HepG2 (cell line): ENCODE measurements around the gene GNRHR. TPM values are rescaled to one million over a fixed set of nuclear protein-coding genes. Genes with fewer than 3 reads are reported as not detected.
A peak's percentile ranks its signal among the peaks of the same experiment; 100 is the strongest.

Experiments used
- ATAC-seq: fragments of 200-7000 bp; cut with Tn5 transposase; 3 replicates; pipeline ENCODE4 v1.9.1; 2020; ENCODE audit warnings: mild to moderate bottlenecking, moderate library complexity
- BruUV-seq: library from RNA; stranded (reverse); fragments of 400-500 nt; replicated peaks from 2 replicates; lab custom pipeline; 2021; lab: Mats Ljungman, UMichigan
- CTCF ChIA-PET: fragments of 300-600 bp; formaldehyde crosslinking; extraction: SDS; loops from one replicate; lab custom pipeline; 2021; ENCODE audit warnings: low total read pairs, inconsistent platforms, low intra/inter-chr PET ratio; lab: Yijun Ruan, JAX
- POLR2A ChIA-PET: fragments of 350-600 bp; sonication (Branson Sonifier 250); formaldehyde crosslinking; loops from one replicate; lab custom pipeline; 2020; ENCODE audit warnings: antibody characterized with exemption, inconsistent platforms; lab: Yijun Ruan, JAX
- DNase-seq: peaks from one replicate; pipeline ENCODE4 v3.0.0-alpha.2; 2015; ENCODE audit warnings: low spot score
- FAIRE-seq: peaks from 3 replicates; lab custom pipeline; 2011; peaks lifted over from hg19 to GRCh38; lab: Jason Lieb, UNC
- H2AFZ ChIP-seq: one replicate; pipeline ENCODE4 v1.6.1; 2011; ENCODE audit warnings: low read length, inconsistent platforms
- H3K27ac ChIP-seq: fragments of 300-600 bp; 3 replicates; pipeline ENCODE4 v1.8.0; 2011; ENCODE audit warnings: mixed run types, mild to moderate bottlenecking, mixed read lengths, low read length, inconsistent platforms; ENCODE audit not compliant: insufficient read depth; ENCODE audit errors: extremely low read length
- H3K27me3 ChIP-seq, 2 experiments: fragments of 200-600 bp in 1 of 2; 2 replicates in 1 of 2; 3 replicates in 1 of 2; pipeline versions ENCODE4 v1.6.0 to v1.8.0; 2011; ENCODE audit warnings: low read length in 2 of 2, mild to moderate bottlenecking in 2 of 2, moderate library complexity in 2 of 2, inconsistent platforms in 1 of 2; ENCODE audit not compliant: insufficient read depth in 2 of 2, control insufficient read depth in 1 of 2
- H3K36me3 ChIP-seq, 2 experiments: fragments of 200-600 bp in 1 of 2; replicated peaks in 1 of 2; 2 replicates in 1 of 2; 3 replicates in 1 of 2; pipeline versions ENCODE4 v1.5.1 to v1.8.0; 2011; ENCODE audit warnings: low read length in 2 of 2, inconsistent platforms in 1 of 2; ENCODE audit not compliant: insufficient read depth in 2 of 2, control insufficient read depth in 1 of 2
- H3K4me1 ChIP-seq: 2 replicates; pipeline ENCODE4 v1.5.1; 2012; ENCODE audit warnings: low read length, inconsistent platforms; ENCODE audit not compliant: insufficient read depth
- H3K4me2 ChIP-seq: 2 replicates; pipeline ENCODE4 v1.6.0; 2011; ENCODE audit warnings: low read depth, low read length, inconsistent platforms
- H3K4me3 ChIP-seq, 3 experiments: fragments of 200-600 bp in 1 of 3; sonication (generic), shearing (Covaris generic) in 1 of 3; replicated peaks in 1 of 3; 2 replicates each; pipeline ENCODE4 v1.5.1; 2011 to 2016; ENCODE audit warnings: low read length in 3 of 3, inconsistent platforms in 2 of 3, low read depth in 2 of 3, mild to moderate bottlenecking in 2 of 3, control low read depth in 1 of 3, mixed read lengths in 1 of 3; ENCODE audit not compliant: insufficient read depth in 1 of 3
- H3K79me2 ChIP-seq: one replicate; pipeline ENCODE4 v1.6.1; 2011; ENCODE audit warnings: low read length, inconsistent platforms; ENCODE audit not compliant: insufficient read depth
- H3K9ac ChIP-seq: 2 replicates; pipeline ENCODE4 v1.6.0; 2011; ENCODE audit warnings: mild to moderate bottlenecking, low read depth, low read length, inconsistent platforms; ENCODE audit not compliant: insufficient read depth
- H3K9me3 ChIP-seq: 2 replicates; pipeline ENCODE4 v1.5.1; 2012; ENCODE audit warnings: mild to moderate bottlenecking, low read length
- H4K20me1 ChIP-seq: 2 replicates; pipeline ENCODE4 v1.6.0; 2011; ENCODE audit warnings: inconsistent platforms, mild to moderate bottlenecking, low read length, moderate library complexity; ENCODE audit not compliant: insufficient read depth
- FOXO4 ChIP-seq: sonication (generic); formaldehyde crosslinking; conservative IDR thresholded peaks from 2 replicates; pipeline ENCODE4 v1.8.1; 2023; ENCODE audit warnings: missing genetic modification reagents
- PRDM15 ChIP-seq: sonication (generic); formaldehyde crosslinking; IDR thresholded peaks from 2 replicates; pipeline ENCODE4 v1.4.0; 2020; ENCODE audit warnings: missing genetic modification reagents
- SKIL ChIP-seq: sonication (generic); formaldehyde crosslinking; IDR thresholded peaks from 2 replicates; pipeline ENCODE4 v1.8.0; 2022; ENCODE audit warnings: missing genetic modification reagents, mild to moderate bottlenecking, moderate library complexity, borderline replicate concordance
- ZNF263 ChIP-seq: sonication (generic); formaldehyde crosslinking; IDR thresholded peaks from 2 replicates; pipeline ENCODE4 v1.4.0; 2020; ENCODE audit warnings: missing genetic modification reagents
- ZNF276 ChIP-seq: sonication (generic); formaldehyde crosslinking; IDR thresholded peaks from 2 replicates; pipeline ENCODE4 v1.4.0; 2020; ENCODE audit warnings: mild to moderate bottlenecking, low read depth, missing genetic modification reagents
- WGBS: methylation state at CpG from one replicate; pipeline ENCODE4 v1.1.6; 2017; ENCODE audit warnings: low lambda C conversion rate; 5-methylcytosine and 5-hydroxymethylcytosine counted together
- in situ Hi-C: cut with HindIII; loops from 2 replicates; pipeline ENCODE4 v1.10.0; 2017; ENCODE audit warnings: low pct_unique_long_range_greater_than_20kb; ENCODE audit not compliant: extremely low pct_ligation_motif_present
- intact Hi-C: fragments of 100-400 bp; cut with micrococcal nuclease; formaldehyde crosslinking; loops from one replicate; pipeline ENCODE4 v1.10.0; 2022; ENCODE audit not compliant: unreplicated experiment
- polyA plus RNA-seq, 8 experiments: library from polyadenylated mRNA; depleted of rRNA in 3 of 8; stranded (reverse) in 7 of 8; unstranded in 1 of 8; fragments of >200 nt; fragmentation: Illumina TruSeq in 4 of 8; extraction: Trizol in 4 of 8; gene quantifications; 2 replicates each; pipeline versions ENCODE4 v1.2.1 to v1.2.3, GENCODE V29; 2011 to 2016; ENCODE audit warnings: low read depth in 4 of 8, missing spikeins in 1 of 8, mixed read lengths in 1 of 8; ENCODE audit not compliant: insufficient read depth in 1 of 8
- total RNA-seq, 5 experiments: library from RNA; depleted of rRNA; stranded (reverse); fragments of >200 nt; fragmentation: Illumina TruSeq; extraction: Trizol; gene quantifications; 2 replicates each; pipeline ENCODE4 v1.2.3, GENCODE V29; 2016; ENCODE audit warnings: low read depth in 1 of 5

Gene GNRHR
- total and polyA plus RNA-seq, 2 of the 13 experiments (the other 11 are each of a cell fraction or from before 2014, with no cell fraction given): not detected

- H3K27ac ChIP-seq: no peak overlapping the region
- no TSS peak for BruUV-seq
- ChIA-PET CTCF (no interaction called here), POLR2A (no interaction called here)
- H4K20me1 ChIP-seq: no peaks in the 10 kb centered on the region
- H3K27me3 ChIP-seq: no peaks in the 10 kb centered on the region
- H3K4me2 ChIP-seq: no peak overlapping the region
- peak; percentile 44; the same call in 1 of the 2 replicates for TF ChIP-seq ZNF263 (CRISPR knock-in tag)
- TF ChIP-seq FOXO4 (CRISPR knock-in tag): no peak
- no peak for TF ChIP-seq SKIL
- TF ChIP-seq PRDM15: no peak
- TF ChIP-seq ZNF276 (CRISPR knock-in tag): no peak
- intact Hi-C loops (no loop called here), in situ Hi-C loops (no loop called here)
- H3K4me1 ChIP-seq: no peaks in the 10 kb centered on the region
- no peaks in the 10 kb centered on the region for H3K79me2 ChIP-seq
- DNase-seq (no peak), FAIRE-seq (no peak), ATAC-seq (no peak)
- H3K4me3 ChIP-seq: no peak overlapping the region
- WGBS: 82% methylated on average over 3 of the region's 3 CpGs
- H2AFZ ChIP-seq: no peak overlapping the region
- peaks cover 5 to 17% of the 10 kb centered on the region in 2 experiments; a peak in 3 of 5 replicates for H3K36me3 ChIP-seq
- no peaks in the 10 kb centered on the region for H3K9me3 ChIP-seq
- H3K9ac ChIP-seq: no peak overlapping the region
These were observed 34.1 kb downstream of the GNRHR start for GRCh38 chr4:67719953-67720617.
